Suprapubic skin (tissue), 4 donors: ENCODE results near the gene FAM3B. TPM values are rescaled to one million over a fixed set of nuclear protein-coding genes. Genes with fewer than 3 reads are reported as not detected.

ENCODE experiments used
- DNase-seq, 2 donors: peaks; one replicate each; pipeline ENCODE4 v3.0.0-alpha.2; 2019; ENCODE audit warnings: low spot score in 2 of 2
- H3K27ac ChIP-seq: fragments of 200-600 bp; sonication (generic); one replicate; pipeline ENCODE4 v1.5.1; 2019
- H3K27me3 ChIP-seq: fragments of 200-600 bp; sonication (generic); one replicate; pipeline ENCODE4 v1.5.1; 2019
- H3K36me3 ChIP-seq: fragments of 200-600 bp; sonication (generic); one replicate; pipeline ENCODE4 v1.5.1; 2019
- H3K4me1 ChIP-seq: fragments of 200-600 bp; sonication (generic); one replicate; pipeline ENCODE4 v1.5.1; 2019
- H3K4me3 ChIP-seq: fragments of 200-600 bp; sonication (generic); one replicate; pipeline ENCODE4 v1.5.1; 2019; ENCODE audit warnings: mild to moderate bottlenecking
- H3K9me3 ChIP-seq: fragments of 200-600 bp; sonication (generic); one replicate; pipeline ENCODE4 v1.5.1; 2019
- EP300 ChIP-seq: sonication (generic); formaldehyde crosslinking; IDR thresholded peaks from one replicate; pipeline ENCODE4 v1.6.1; 2017; ENCODE audit warnings: antibody characterized with exemption
- POLR2A ChIP-seq, 2 donors: fragments of 450-650 bp; IDR thresholded peaks; one replicate each; pipeline ENCODE4 v1.6.1; 2017; ENCODE audit warnings: antibody characterized with exemption in 2 of 2, mild to moderate bottlenecking in 2 of 2, moderate library complexity in 2 of 2
- POLR2AphosphoS5 ChIP-seq, 3 donors: sonication (generic); formaldehyde crosslinking; IDR thresholded peaks; one replicate each; pipeline ENCODE4 v1.6.1; 2017; ENCODE audit warnings: antibody characterized with exemption in 3 of 3
- WGBS: methylation state at CpG from one replicate; pipeline ENCODE4 v1.1.5; 2018; 5-methylcytosine and 5-hydroxymethylcytosine counted together
- total RNA-seq, 4 donors: library from RNA; depleted of rRNA; stranded (reverse); fragments of >200 nt; gene quantifications; one replicate each; pipeline ENCODE4 v1.1.0, GENCODE V29; 2016
- TF ChIP-seq, protein P1 (sequence below), 2 donors: fragments of 200-600 bp in 1 of 2; fragments of 450-650 bp in 1 of 2; sonication (generic) in 1 of 2; IDR thresholded peaks; one replicate each; pipeline ENCODE4 v1.5.1; 2016 to 2019; ENCODE audit warnings: antibody characterized with exemption in 2 of 2, mild to moderate bottlenecking in 1 of 2, moderate library complexity in 1 of 2

The FAM3B gene
- total RNA-seq, 4 donors from 2014 or later, result 1.9 to 3.3 (median 3.1) TPM; not detected in 1

DNA sequence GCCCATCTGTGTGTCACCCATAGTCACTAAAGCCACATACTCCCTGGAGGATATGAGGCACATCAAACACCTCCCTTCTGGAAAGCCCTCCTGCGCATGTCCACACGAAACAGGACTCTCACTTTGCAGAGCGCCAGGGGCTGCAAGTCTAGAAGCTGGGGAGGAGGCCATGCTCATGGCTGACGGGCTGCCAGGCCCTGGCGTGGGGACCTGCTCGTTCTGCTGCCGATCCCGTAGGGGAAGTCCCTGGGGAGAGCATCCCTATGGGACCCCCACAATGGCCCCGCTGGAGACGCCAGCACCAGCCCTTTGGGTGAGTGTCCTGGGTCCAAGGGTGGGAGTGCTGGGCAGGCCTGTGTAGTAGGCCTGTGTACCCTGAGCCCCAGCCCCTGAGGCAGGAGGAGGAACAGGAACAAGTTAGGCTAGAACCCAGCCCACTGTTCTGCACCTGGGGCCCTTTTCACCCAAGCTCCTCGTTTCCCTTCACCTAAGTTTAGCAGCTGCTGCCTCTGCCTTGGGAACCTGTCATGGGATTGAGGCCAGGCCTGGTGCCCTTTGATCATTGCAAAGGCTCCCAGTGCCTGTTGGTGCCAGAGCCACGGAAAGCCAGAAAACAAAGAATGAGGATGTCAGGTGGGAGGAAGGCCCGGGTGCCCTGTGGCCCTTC, 9.9 kb downstream of the FAM3B start:
- H3K27me3 ChIP-seq, result no peaks in the 10 kb centered on the region
- WGBS, result 86% methylated on average over 10 of the region's 13 CpGs
- H3K27ac ChIP-seq, result no peak overlapping the region
- no peak for DNase-seq
- no peak overlapping the region for H3K4me3 ChIP-seq
- H3K36me3 ChIP-seq, result no peaks in the 10 kb centered on the region
- H3K4me1 ChIP-seq, result peaks cover 2% of the 10 kb centered on the region
- TF ChIP-seq, protein P1, sequence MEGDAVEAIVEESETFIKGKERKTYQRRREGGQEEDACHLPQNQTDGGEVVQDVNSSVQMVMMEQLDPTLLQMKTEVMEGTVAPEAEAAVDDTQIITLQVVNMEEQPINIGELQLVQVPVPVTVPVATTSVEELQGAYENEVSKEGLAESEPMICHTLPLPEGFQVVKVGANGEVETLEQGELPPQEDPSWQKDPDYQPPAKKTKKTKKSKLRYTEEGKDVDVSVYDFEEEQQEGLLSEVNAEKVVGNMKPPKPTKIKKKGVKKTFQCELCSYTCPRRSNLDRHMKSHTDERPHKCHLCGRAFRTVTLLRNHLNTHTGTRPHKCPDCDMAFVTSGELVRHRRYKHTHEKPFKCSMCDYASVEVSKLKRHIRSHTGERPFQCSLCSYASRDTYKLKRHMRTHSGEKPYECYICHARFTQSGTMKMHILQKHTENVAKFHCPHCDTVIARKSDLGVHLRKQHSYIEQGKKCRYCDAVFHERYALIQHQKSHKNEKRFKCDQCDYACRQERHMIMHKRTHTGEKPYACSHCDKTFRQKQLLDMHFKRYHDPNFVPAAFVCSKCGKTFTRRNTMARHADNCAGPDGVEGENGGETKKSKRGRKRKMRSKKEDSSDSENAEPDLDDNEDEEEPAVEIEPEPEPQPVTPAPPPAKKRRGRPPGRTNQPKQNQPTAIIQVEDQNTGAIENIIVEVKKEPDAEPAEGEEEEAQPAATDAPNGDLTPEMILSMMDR (IDR thresholded peaks at IDR 0.05), result no peak
- TF ChIP-seq EP300, result no peak
- TF ChIP-seq POLR2AphosphoS5 (IDR thresholded peaks at IDR 0.05), result no peak
- no peak for TF ChIP-seq POLR2A (IDR thresholded peaks at IDR 0.05)
- H3K9me3 ChIP-seq, result no peaks in the 10 kb centered on the region

DNA sequence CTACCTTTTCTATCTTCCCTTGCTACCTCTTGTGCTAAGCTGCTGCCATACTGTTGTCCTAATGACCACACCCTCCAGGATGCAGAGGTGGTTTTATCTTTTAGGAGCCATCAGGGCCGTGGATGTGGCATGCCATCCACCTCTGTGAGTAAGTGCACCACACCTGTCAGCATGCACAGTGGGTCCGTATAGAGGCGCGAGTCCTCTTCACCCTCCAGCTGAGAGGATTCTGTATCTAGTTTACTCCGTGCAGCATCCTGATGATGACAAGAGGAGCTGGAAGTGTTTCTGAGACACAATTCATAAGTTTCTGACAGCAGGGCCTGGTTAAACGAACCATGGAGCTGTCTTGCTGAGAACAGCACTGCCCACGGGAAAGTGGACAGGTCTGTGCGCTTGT, 11.2 kb downstream of the FAM3B start:
- WGBS, result 87% methylated on average over 8 of the region's 8 CpGs
- DNase-seq, result no peak
- Histone ChIP-seq H3K27ac (no peak overlapping the region), H3K4me1 (no peaks in the 10 kb centered on the region), H3K27me3 (no peaks in the 10 kb centered on the region), H3K4me3 (no peak overlapping the region), H3K36me3 (no peaks in the 10 kb centered on the region), H3K9me3 (no peaks in the 10 kb centered on the region)
- TF ChIP-seq POLR2AphosphoS5 (IDR thresholded peaks at IDR 0.05), result no peak

DNA sequence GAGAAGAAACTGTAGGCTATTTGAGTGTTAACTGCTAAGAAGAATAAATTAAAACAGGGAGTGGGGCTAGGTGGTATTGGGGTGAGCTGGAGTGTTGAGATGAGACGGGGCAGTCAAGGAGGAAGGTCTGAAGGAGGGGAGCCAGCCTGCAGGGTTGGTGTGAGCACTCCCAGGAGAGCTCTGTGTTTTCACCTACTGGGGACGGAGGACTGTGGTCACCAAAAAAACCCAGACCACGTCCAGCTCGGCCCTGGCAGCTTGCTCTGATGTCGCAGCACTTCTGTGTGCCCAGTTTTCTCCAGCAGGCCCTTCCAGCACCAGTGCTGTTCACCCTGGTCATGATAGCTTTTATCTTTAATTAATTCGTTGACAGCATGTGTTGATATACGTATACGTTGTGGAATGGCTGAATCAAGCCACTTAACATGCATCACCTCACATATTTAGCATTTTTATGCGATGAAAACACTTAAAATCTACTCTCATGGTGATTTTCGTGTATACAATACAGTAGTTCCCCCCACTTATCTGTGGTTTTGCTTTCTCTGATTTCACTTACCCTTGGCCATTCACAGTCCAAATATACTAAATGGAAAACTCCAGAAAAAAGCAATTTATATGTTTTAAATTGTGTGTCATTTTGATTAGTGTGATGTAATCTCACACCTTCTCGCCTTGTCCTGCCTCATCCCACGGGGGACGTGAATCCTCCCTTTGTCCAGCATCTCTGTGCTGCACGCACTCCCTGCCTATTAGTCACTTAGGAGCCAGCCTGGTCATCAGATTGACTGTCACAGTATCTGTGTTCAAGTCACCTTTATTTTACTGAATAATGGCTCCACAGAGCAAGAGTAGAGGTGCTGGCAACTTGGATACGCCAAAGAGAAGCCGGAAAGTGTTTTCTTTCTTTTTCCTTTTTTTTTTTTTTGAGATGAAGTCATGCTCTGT, 12.3 kb downstream of the FAM3B start:
- WGBS, result 84% methylated on average over 16 of the region's 16 CpGs
- H3K9me3 ChIP-seq, result no peaks in the 10 kb centered on the region
- H3K27ac ChIP-seq, result no peak overlapping the region
- no peaks in the 10 kb centered on the region for H3K4me1 ChIP-seq
- H3K27me3 ChIP-seq, result no peaks in the 10 kb centered on the region
- no peak overlapping the region for H3K4me3 ChIP-seq
- no peak for DNase-seq
- H3K36me3 ChIP-seq, result no peaks in the 10 kb centered on the region
- TF ChIP-seq EP300, result no peak
- TF ChIP-seq, protein P1 (IDR thresholded peaks at IDR 0.05), result no peak
- TF ChIP-seq POLR2A (IDR thresholded peaks at IDR 0.05), result no peak
- no peak for TF ChIP-seq POLR2AphosphoS5 (IDR thresholded peaks at IDR 0.05)

DNA sequence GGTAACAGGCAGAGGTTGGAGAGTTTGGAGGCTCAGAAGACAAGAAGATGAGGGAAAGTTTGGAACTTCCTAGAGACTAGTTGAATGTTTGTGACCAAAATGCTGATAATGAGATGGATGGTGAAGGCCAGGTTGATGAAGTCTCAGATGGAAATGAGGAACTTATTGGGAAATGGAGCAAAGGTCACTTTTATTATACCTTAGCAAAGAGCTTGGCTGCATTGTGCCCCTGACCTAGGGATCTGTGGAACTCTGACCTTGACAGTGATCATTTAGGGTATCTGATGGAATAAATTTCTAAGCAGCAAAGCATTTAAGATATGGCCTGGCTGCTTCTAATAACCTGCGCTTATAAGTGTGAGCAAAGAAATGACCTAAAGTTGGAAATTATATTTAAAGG, 17.2 kb downstream of the FAM3B start:
- H3K9me3 ChIP-seq, result no peaks in the 10 kb centered on the region
- no peaks in the 10 kb centered on the region for H3K4me1 ChIP-seq
- no peaks in the 10 kb centered on the region for H3K36me3 ChIP-seq
- no peak for DNase-seq
- H3K27me3 ChIP-seq, result no peaks in the 10 kb centered on the region
- no peak overlapping the region for H3K4me3 ChIP-seq
- TF ChIP-seq POLR2AphosphoS5 (IDR thresholded peaks at IDR 0.05) (no peak), POLR2A (IDR thresholded peaks at IDR 0.05) (no peak), EP300 (no peak)
- TF ChIP-seq, protein P1 (IDR thresholded peaks at IDR 0.05), result no peak
- no peak overlapping the region for H3K27ac ChIP-seq
- 97% methylated on average over 1 of the region's 1 CpG for WGBS

DNA sequence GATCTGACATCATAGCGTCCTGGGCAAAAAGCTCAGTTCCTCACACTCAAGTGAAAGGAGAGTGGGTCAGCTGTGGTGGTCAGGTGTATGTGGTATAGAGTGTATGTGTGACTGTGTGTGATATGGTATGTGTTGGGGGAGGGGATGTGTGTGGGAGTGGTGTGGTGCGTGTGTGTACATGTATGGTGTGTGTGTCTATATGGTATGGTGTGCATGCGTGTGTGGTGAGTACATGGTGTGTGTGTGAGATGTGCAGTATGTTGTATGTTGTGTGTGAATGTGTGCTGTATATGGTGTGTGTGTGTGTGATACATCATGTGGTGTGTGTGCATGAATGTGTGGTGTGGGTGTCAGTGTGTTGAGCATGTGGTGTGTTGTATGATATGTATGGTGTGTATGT, 20.9 kb downstream of the FAM3B start:
- Histone ChIP-seq H3K9me3 (no peaks in the 10 kb centered on the region), H3K27me3 (no peaks in the 10 kb centered on the region), H3K4me3 (no peak overlapping the region), H3K36me3 (no peaks in the 10 kb centered on the region), H3K27ac (no peak overlapping the region), H3K4me1 (no peaks in the 10 kb centered on the region)
- DNase-seq, result no peak
- WGBS, result 97% methylated on average over 3 of the region's 3 CpGs
- no peak for TF ChIP-seq EP300
- no peak for TF ChIP-seq POLR2AphosphoS5 (IDR thresholded peaks at IDR 0.05)
- TF ChIP-seq, protein P1 (IDR thresholded peaks at IDR 0.05), result no peak
- no peak for TF ChIP-seq POLR2A (IDR thresholded peaks at IDR 0.05)
